Measurements from ENCODE around the gene CCNT2.

GRCh38 chr2:134982603-134983002 lies 64.0 kb downstream of the CCNT2 start:
- TF ChIP-seq GATA2 (IDR thresholded peaks at IDR 0.05; ENCODE audit: low read depth, low read length) (no peak), GATA3 (IDR thresholded peaks at IDR 0.05; ENCODE audit: low read depth, low read length) (no peak)
